Measurements from ENCODE around the gene IGSF10.
A peak's percentile ranks its signal among the peaks of the same experiment; 100 is the strongest.

The IGSF10 gene

DNA sequence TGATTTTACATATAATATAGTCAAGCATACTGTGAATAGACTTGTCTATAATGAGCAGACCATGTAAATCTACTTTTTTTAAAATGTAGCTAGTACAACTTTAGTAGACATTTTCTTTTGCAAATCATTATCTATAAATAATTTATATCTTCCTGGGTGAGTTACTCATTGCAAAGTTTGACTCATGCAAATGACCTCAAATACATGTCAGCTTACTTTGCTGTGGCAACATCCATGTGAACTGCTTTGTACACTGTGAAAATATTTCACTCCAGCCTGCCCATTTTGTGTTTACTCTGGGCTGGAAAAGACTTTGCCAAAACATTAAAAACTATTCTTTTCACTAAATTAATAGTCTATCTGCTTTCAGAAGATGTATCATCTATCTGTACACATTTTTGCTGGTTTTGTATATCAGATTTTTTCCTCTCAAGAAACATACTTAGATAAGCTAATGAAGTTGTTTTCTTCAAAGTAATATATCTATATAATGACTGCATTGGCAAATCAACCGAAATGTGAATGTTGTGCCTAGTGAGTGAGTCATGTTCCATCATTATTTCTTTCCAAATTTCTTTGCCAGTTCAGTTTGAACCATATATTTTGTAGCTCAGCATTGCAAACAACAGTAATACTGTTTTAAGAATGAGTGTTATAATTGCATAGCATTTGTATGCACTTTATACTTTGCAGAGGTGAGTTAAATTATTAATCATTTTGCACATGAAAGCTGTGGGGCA is 26.5 kb downstream of the IGSF10 start:
- Histone ChIP-seq H2AFZ (ENCODE audit: low read depth, low read length) (no peak overlapping the region), H3K36me3 (replicated peaks; ENCODE audit: low read depth, low read length) (peaks cover 11% of the 10 kb centered on the region), H4K20me1 (ENCODE audit: insufficient read depth, low read length) (no peaks in the 10 kb centered on the region), H3K79me2 (ENCODE audit: low read length) (no peaks in the 10 kb centered on the region), H3K9me3 (ENCODE audit: insufficient read depth, low read length) (no peaks in the 10 kb centered on the region), H3K4me3 (ENCODE audit: low read length) (no peak overlapping the region), H3K4me1 (ENCODE audit: low read length) (peaks cover 17% of the 10 kb centered on the region), H3K27me3 (ENCODE audit: low read depth, low read length) (no peaks in the 10 kb centered on the region), H3K27ac (ENCODE audit: low read length) (no peak overlapping the region), H3K9ac (ENCODE audit: low read length) (no peak overlapping the region), H3K4me2 (ENCODE audit: low read length) (no peak overlapping the region)
- TF ChIP-seq, protein P1, sequence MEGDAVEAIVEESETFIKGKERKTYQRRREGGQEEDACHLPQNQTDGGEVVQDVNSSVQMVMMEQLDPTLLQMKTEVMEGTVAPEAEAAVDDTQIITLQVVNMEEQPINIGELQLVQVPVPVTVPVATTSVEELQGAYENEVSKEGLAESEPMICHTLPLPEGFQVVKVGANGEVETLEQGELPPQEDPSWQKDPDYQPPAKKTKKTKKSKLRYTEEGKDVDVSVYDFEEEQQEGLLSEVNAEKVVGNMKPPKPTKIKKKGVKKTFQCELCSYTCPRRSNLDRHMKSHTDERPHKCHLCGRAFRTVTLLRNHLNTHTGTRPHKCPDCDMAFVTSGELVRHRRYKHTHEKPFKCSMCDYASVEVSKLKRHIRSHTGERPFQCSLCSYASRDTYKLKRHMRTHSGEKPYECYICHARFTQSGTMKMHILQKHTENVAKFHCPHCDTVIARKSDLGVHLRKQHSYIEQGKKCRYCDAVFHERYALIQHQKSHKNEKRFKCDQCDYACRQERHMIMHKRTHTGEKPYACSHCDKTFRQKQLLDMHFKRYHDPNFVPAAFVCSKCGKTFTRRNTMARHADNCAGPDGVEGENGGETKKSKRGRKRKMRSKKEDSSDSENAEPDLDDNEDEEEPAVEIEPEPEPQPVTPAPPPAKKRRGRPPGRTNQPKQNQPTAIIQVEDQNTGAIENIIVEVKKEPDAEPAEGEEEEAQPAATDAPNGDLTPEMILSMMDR (IDR thresholded peaks at IDR 0.05; ENCODE audit: low read depth, low read length) = no peak
- no peak for TF ChIP-seq EZH2phosphoT487 (IDR thresholded peaks at IDR 0.05; ENCODE audit: low read depth)

DNA sequence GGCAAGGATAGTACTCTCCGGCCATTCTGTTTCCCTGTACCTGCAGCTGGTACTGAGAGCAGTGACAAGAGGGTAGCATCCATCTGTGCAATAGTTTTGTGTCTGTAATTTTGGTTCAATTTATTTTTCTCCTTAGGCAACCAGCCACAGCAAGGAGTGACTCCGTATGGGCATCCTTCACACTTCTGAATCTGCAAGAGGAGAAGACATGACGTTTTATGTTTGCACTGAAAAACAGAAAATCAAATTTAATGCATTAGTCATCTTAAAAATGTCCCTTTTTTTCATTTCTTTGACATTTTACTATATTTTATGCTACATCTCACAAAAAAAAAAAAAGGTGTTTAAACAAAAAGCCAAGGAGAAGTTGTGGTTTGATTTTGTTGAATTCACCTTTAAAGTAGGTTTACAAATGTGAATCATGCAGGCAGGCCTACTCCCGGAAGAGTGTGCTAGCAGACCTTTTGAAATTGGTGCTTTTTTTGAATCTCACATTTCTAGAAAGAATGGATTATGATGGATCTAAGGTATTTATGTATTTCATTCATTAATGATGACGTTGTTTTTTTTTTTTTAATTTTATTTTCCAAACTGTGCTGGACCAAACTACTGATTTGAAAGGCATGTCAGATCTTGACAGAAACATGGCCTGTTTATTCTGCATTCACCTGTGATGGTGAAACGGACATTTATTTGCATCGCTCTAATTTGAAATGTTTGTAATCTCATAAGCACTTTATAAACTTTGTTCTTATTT is 28.1 kb downstream of the IGSF10 start:
- TF ChIP-seq, protein P1 (IDR thresholded peaks at IDR 0.05; ENCODE audit: low read depth, low read length) = no peak
- no peak for TF ChIP-seq EZH2phosphoT487 (IDR thresholded peaks at IDR 0.05; ENCODE audit: low read depth)
- H3K4me1 ChIP-seq (ENCODE audit: low read length) = peaks cover 17% of the 10 kb centered on the region
- no peak overlapping the region for H3K4me2 ChIP-seq (ENCODE audit: low read length)
- H3K79me2 ChIP-seq (ENCODE audit: low read length) = no peaks in the 10 kb centered on the region
- H3K27ac ChIP-seq (ENCODE audit: low read length) = no peak overlapping the region
- no peak overlapping the region for H2AFZ ChIP-seq (ENCODE audit: low read depth, low read length)
- H3K9me3 ChIP-seq (ENCODE audit: insufficient read depth, low read length) = no peaks in the 10 kb centered on the region
- H4K20me1 ChIP-seq (ENCODE audit: insufficient read depth, low read length) = no peaks in the 10 kb centered on the region
- H3K27me3 ChIP-seq (ENCODE audit: low read depth, low read length) = no peaks in the 10 kb centered on the region
- no peak overlapping the region for H3K4me3 ChIP-seq (ENCODE audit: low read length)
- no peak overlapping the region for H3K9ac ChIP-seq (ENCODE audit: low read length)
- H3K36me3 ChIP-seq (replicated peaks; ENCODE audit: low read depth, low read length) = peaks cover 10% of the 10 kb centered on the region

DNA sequence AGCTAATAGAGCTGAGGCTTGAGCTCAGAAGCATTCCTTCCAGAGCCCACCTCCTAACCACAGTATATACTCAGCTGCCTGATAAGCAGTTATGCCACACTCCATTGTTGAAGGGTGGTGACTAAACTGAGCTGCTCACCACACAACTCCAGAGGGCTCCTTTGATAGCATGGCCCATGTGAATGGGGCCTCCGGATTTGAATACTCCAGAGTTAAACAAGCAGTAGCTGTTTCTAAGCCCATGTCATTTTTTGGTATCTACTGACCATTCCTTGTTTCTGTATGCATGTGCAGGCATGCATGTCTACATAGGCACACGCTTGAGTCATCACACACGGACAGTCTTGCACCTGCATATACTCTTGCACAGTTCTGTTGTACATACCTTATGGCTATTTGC is 28.9 kb downstream of the IGSF10 start:
- peaks cover 17% of the 10 kb centered on the region for H3K4me1 ChIP-seq (ENCODE audit: low read length)
- no peaks in the 10 kb centered on the region for H3K9me3 ChIP-seq (ENCODE audit: insufficient read depth, low read length)
- H3K27ac ChIP-seq (ENCODE audit: low read length) = no peak overlapping the region
- H2AFZ ChIP-seq (ENCODE audit: low read depth, low read length) = no peak overlapping the region
- H4K20me1 ChIP-seq (ENCODE audit: insufficient read depth, low read length) = no peaks in the 10 kb centered on the region
- H3K27me3 ChIP-seq (ENCODE audit: low read depth, low read length) = no peaks in the 10 kb centered on the region
- H3K36me3 ChIP-seq (replicated peaks; ENCODE audit: low read depth, low read length) = peaks cover 6% of the 10 kb centered on the region
- no peaks in the 10 kb centered on the region for H3K79me2 ChIP-seq (ENCODE audit: low read length)
- H3K9ac ChIP-seq (ENCODE audit: low read length) = no peak overlapping the region
- no peak overlapping the region for H3K4me2 ChIP-seq (ENCODE audit: low read length)
- TF ChIP-seq, protein P1 (IDR thresholded peaks at IDR 0.05; ENCODE audit: low read depth, low read length) = no peak
- no peak for TF ChIP-seq EZH2phosphoT487 (IDR thresholded peaks at IDR 0.05; ENCODE audit: low read depth)
- H3K4me3 ChIP-seq (ENCODE audit: low read length) = no peak overlapping the region

DNA sequence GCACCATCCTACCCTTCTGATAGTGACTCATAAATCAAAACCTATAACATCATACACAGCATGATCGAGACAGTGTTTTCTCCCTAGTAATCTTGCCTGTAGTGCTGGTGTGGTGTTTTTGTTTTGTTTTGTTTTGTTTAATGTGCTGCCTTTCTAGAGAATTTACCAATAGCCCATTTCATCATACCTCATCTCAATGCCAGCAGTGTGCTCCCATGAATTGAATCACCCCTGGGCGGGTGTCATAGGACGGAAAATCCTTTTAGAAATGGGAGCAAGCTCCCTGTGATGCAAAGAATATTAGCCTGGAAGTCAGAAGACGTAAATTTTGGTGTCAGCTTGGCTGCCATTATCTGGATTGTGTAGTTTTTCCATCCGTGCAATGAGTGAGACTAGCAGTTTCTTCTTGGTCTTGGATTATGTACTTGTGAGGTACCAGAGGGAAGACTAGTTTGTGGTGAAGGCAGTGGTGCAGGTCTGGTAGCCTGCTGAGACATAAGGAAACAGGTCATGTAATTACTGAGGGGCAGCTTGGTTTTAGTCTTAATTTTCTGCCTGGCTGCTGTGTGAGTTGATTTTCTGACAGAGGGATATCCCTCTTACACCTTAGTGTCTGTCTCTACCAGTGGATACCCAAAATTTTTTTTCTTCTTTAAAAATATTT is 29.9 kb downstream of the IGSF10 start:
- Histone ChIP-seq H3K27ac (ENCODE audit: low read length) (no peak overlapping the region), H3K27me3 (ENCODE audit: low read depth, low read length) (no peaks in the 10 kb centered on the region), H2AFZ (ENCODE audit: low read depth, low read length) (no peak overlapping the region), H3K4me3 (ENCODE audit: low read length) (no peak overlapping the region), H3K9me3 (ENCODE audit: insufficient read depth, low read length) (no peaks in the 10 kb centered on the region), H3K4me1 (ENCODE audit: low read length) (peaks cover 20% of the 10 kb centered on the region), H3K4me2 (ENCODE audit: low read length) (peak overlapping the region; percentile 24), H3K79me2 (ENCODE audit: low read length) (no peaks in the 10 kb centered on the region), H3K9ac (ENCODE audit: low read length) (no peak overlapping the region), H4K20me1 (ENCODE audit: insufficient read depth, low read length) (no peaks in the 10 kb centered on the region), H3K36me3 (replicated peaks; ENCODE audit: low read depth, low read length) (peaks cover 6% of the 10 kb centered on the region)
- no peak for TF ChIP-seq EZH2phosphoT487 (IDR thresholded peaks at IDR 0.05; ENCODE audit: low read depth)
